Activated CD4-positive, alpha-beta T cell treated with anti-CD3 and anti-CD28 coated beads, Interleukin-2, amount 50 U/mL, for 24 hours (primary cell): ENCODE results near the gene CFAP97.

Source experiments
- DNase-seq, 2 donors: peaks; one replicate each; pipeline ENCODE4 v3.0.0-alpha.2; 2020; ENCODE audit warnings: low read depth in 1 of 2, low spot score in 1 of 2

CFAP97 gene

GRCh38 chr4:185110375-185110823 lies 93.4 kb downstream of the CFAP97 start:
- DNase-seq = no peak

- no peak for DNase-seq
Observed at GRCh38 chr4:185109736-185110135, 94.1 kb downstream of the CFAP97 start.
